H9 (cell line): ENCODE data around the gene SPTBN4. TPM values are rescaled to one million over a fixed set of nuclear protein-coding genes. Genes with fewer than 3 reads are reported as not detected.

ENCODE experiments used
- DNase-seq: peaks from one replicate; pipeline ENCODE4 v3.0.0-alpha.2; 2017
- H2AFZ ChIP-seq: one replicate; pipeline ENCODE4 v1.6.1; 2013; ENCODE audit warnings: mild to moderate bottlenecking, low read length, control low read depth, moderate library complexity
- H2AK5ac ChIP-seq: 2 replicates; pipeline ENCODE4 v1.6.1; 2013; ENCODE audit warnings: low read length, control low read depth, mixed read lengths; ENCODE audit not compliant: insufficient read length
- H2BK120ac ChIP-seq: one replicate; pipeline ENCODE4 v1.6.1; 2013; ENCODE audit warnings: low read depth, mild to moderate bottlenecking, low read length, control low read depth, inconsistent platforms; ENCODE audit not compliant: poor library complexity, severe bottlenecking
- H2BK12ac ChIP-seq: 2 replicates; pipeline ENCODE4 v1.6.1; 2013; ENCODE audit warnings: low read length, control low read depth, mixed read lengths, low read depth; ENCODE audit not compliant: insufficient read length
- H2BK15ac ChIP-seq: 2 replicates; pipeline ENCODE4 v1.6.1; 2013; ENCODE audit warnings: low read depth, low read length, control low read depth
- H2BK20ac ChIP-seq: one replicate; pipeline ENCODE4 v1.6.1; 2013; ENCODE audit warnings: low read depth, mild to moderate bottlenecking, low read length, control low read depth, inconsistent platforms; ENCODE audit not compliant: poor library complexity, severe bottlenecking
- H2BK5ac ChIP-seq: 2 replicates; pipeline ENCODE4 v1.6.1; 2013; ENCODE audit warnings: low read length, control low read depth, mixed read lengths; ENCODE audit not compliant: insufficient read length
- H3K14ac ChIP-seq: 2 replicates; pipeline ENCODE4 v1.6.1; 2013; ENCODE audit warnings: low read length, control low read depth; ENCODE audit not compliant: insufficient read depth
- H3K18ac ChIP-seq: 2 replicates; pipeline ENCODE4 v1.6.1; 2013; ENCODE audit warnings: low read depth, mild to moderate bottlenecking, mixed read lengths, low read length, control low read depth; ENCODE audit not compliant: insufficient read length
- H3K23ac ChIP-seq: 2 replicates; pipeline ENCODE4 v1.6.1; 2013; ENCODE audit warnings: low read length, control low read depth, mixed read lengths, low read depth; ENCODE audit not compliant: insufficient read length
- H3K23me2 ChIP-seq: 2 replicates; pipeline ENCODE4 v1.6.1; 2013; ENCODE audit warnings: low read depth, mild to moderate bottlenecking, mixed read lengths, low read length, control low read depth; ENCODE audit not compliant: insufficient read length, poor library complexity, severe bottlenecking
- H3K27ac ChIP-seq: 2 replicates; pipeline ENCODE4 v1.5.1; 2013; ENCODE audit warnings: low read length, control low read depth, mixed read lengths, low read depth; ENCODE audit not compliant: insufficient read length
- H3K27me3 ChIP-seq: 2 replicates; pipeline ENCODE4 v1.6.1; 2013; ENCODE audit warnings: low read length, control low read depth, inconsistent platforms; ENCODE audit not compliant: insufficient read depth
- H3K4ac ChIP-seq: 2 replicates; pipeline ENCODE4 v1.6.1; 2013; ENCODE audit warnings: low read depth, mild to moderate bottlenecking, control low read depth, inconsistent platforms, low read length, moderate library complexity
- H3K4me1 ChIP-seq: 2 replicates; pipeline ENCODE4 v1.6.1; 2013; ENCODE audit warnings: low read length, control low read depth, inconsistent platforms; ENCODE audit not compliant: insufficient read depth
- H3K4me2 ChIP-seq: 2 replicates; pipeline ENCODE4 v1.6.1; 2013; ENCODE audit warnings: low read length, control low read depth, mixed read lengths; ENCODE audit not compliant: insufficient read length, insufficient read depth
- H3K56ac ChIP-seq: 2 replicates; pipeline ENCODE4 v1.6.1; 2013; ENCODE audit warnings: low read depth, mild to moderate bottlenecking, mixed read lengths, low read length, control low read depth; ENCODE audit not compliant: insufficient read length
- H3K79me1 ChIP-seq: 2 replicates; pipeline ENCODE4 v1.6.1; 2013; ENCODE audit warnings: low read depth, mild to moderate bottlenecking, moderate library complexity, low read length, control low read depth, inconsistent platforms; ENCODE audit not compliant: insufficient read depth, poor library complexity, severe bottlenecking
- H3K79me2 ChIP-seq: 2 replicates; pipeline ENCODE4 v1.6.1; 2013; ENCODE audit warnings: low read length, control low read depth, inconsistent platforms; ENCODE audit not compliant: insufficient read depth
- H3K9ac ChIP-seq: 2 replicates; pipeline ENCODE4 v1.6.1; 2013; ENCODE audit warnings: low read length, control low read depth, mixed read lengths; ENCODE audit not compliant: insufficient read length; ENCODE audit errors: extremely low read depth
- H3K9me3 ChIP-seq: one replicate; pipeline ENCODE4 v1.6.1; 2013; ENCODE audit warnings: low read depth, low read length, inconsistent platforms; ENCODE audit not compliant: control insufficient read depth
- H3T11ph ChIP-seq: one replicate; pipeline ENCODE4 v1.6.1; 2013; ENCODE audit warnings: mild to moderate bottlenecking, low read length, control low read depth, inconsistent platforms
- H4K20me1 ChIP-seq: one replicate; pipeline ENCODE4 v1.6.1; 2013; ENCODE audit not compliant: control insufficient read depth, insufficient read length, insufficient read depth
- H4K5ac ChIP-seq: 2 replicates; pipeline ENCODE4 v1.6.1; 2013; ENCODE audit warnings: low read depth, mild to moderate bottlenecking, mixed read lengths, low read length, control low read depth; ENCODE audit not compliant: insufficient read length
- H4K8ac ChIP-seq: replicated peaks from 2 replicates; pipeline ENCODE4 v1.6.1; 2013; ENCODE audit warnings: low read length, control low read depth, mixed read lengths, low read depth; ENCODE audit not compliant: insufficient read length
- H4K91ac ChIP-seq: 2 replicates; pipeline ENCODE4 v1.6.1; 2013; ENCODE audit warnings: low read depth, mild to moderate bottlenecking, moderate library complexity, mixed read lengths, low read length, control low read depth; ENCODE audit not compliant: insufficient read length
- H3K27ac Mint-ChIP-seq, 3 experiments: 2 replicates in 2 of 3; 3 replicates in 1 of 3; pipeline ENCODE4 v1.8.0; 2020 to 2021; ENCODE audit warnings: mixed read lengths in 3 of 3, mild to moderate bottlenecking in 1 of 3, moderate library complexity in 1 of 3
- H3K27me3 Mint-ChIP-seq: 2 replicates; pipeline ENCODE4 v1.8.0; 2021; ENCODE audit warnings: low read depth, mild to moderate bottlenecking, moderate library complexity, mixed read lengths
- H3K36me3 Mint-ChIP-seq, 3 experiments: 2 replicates in 2 of 3; 3 replicates in 1 of 3; pipeline ENCODE4 v1.8.0; 2020 to 2021; ENCODE audit warnings: low read depth in 3 of 3, mixed read lengths in 3 of 3; ENCODE audit not compliant: insufficient read depth in 1 of 3
- H3K4me1 Mint-ChIP-seq, 2 experiments: 2 replicates each; pipeline ENCODE4 v1.8.0; 2020; ENCODE audit warnings: mixed read lengths in 2 of 2
- H3K4me3 Mint-ChIP-seq, 2 experiments: 2 replicates in 1 of 2; 3 replicates in 1 of 2; pipeline ENCODE4 v1.8.0; 2020 to 2021; ENCODE audit warnings: mild to moderate bottlenecking in 2 of 2, mixed read lengths in 2 of 2, moderate library complexity in 1 of 2
- H3K9me3 Mint-ChIP-seq, 2 experiments: 2 replicates in 1 of 2; 3 replicates in 1 of 2; pipeline ENCODE4 v1.8.0; 2020; ENCODE audit warnings: mild to moderate bottlenecking in 2 of 2, mixed read lengths in 2 of 2, moderate library complexity in 1 of 2
- CTCF ChIP-seq: fragments of 200-600 bp; sonication (generic); conservative IDR thresholded peaks from 3 replicates; pipeline ENCODE4 v1.8.0; 2021; ENCODE audit warnings: antibody characterized with exemption, mild to moderate bottlenecking
- WGBS: extraction: QIAGEN DNeasy Blood & Tissue Kit; methylation state at CpG from one replicate; pipeline ENCODE4 v1.1.7; 2013; ENCODE audit warnings: missing lambda C conversion rate, low lambda C conversion rate, mixed read lengths; ENCODE audit not compliant: insufficient read length; ENCODE audit errors: extremely low coverage; 5-methylcytosine and 5-hydroxymethylcytosine counted together
- total RNA-seq: library from RNA; stranded (reverse); gene quantifications from 2 replicates; pipeline ENCODE4 v1.2.1, GENCODE V29; 2021

SPTBN4 gene
- total RNA-seq, 1 experiment from 2014 or later, result 2.9 TPM

- Histone ChIP-seq H3K79me2 (no peaks in the 10 kb centered on the region), H3T11ph (no peak overlapping the region), H3K56ac (no peak overlapping the region), H2BK120ac (no peak overlapping the region), H4K20me1 (peaks cover 4% of the 10 kb centered on the region), H2AFZ (no peak overlapping the region), H4K91ac (no peak overlapping the region), H3K23ac (no peak overlapping the region), H3K4me1 (no peaks in the 10 kb centered on the region), H3K14ac (no peak overlapping the region), H2BK20ac (no peak overlapping the region), H2BK15ac (no peak overlapping the region), H3K27ac (no peak overlapping the region), H4K8ac (no peak overlapping the region), H3K4ac (no peak overlapping the region), H4K5ac (no peak overlapping the region), H3K9me3 (no peaks in the 10 kb centered on the region), H2AK5ac (no peak overlapping the region), H3K79me1 (no peaks in the 10 kb centered on the region), H3K27me3 (peaks cover 8% of the 10 kb centered on the region; the same call in 1 of the 2 replicates), H3K4me2 (peak overlapping the region; percentile 79), H2BK5ac (no peak overlapping the region), H3K18ac (peak overlapping the region; percentile 23), H3K23me2 (peaks cover 19% of the 10 kb centered on the region), H3K9ac (peak overlapping the region; percentile 50), H2BK12ac (no peak overlapping the region)
- peaks cover 15 to 28% of the 10 kb centered on the region in 2 experiments for H3K4me1 Mint-ChIP-seq
- TF ChIP-seq CTCF, result no peak
- DNase-seq, result peak; percentile 92
- WGBS, result no CpG with 5 or more reads among the region's 67 CpGs
- peaks cover 35% of the 10 kb centered on the region for H3K27me3 Mint-ChIP-seq
- no peaks in the 10 kb centered on the region; a peak in 1 of 5 replicates for H3K9me3 Mint-ChIP-seq
- peaks cover 9 to 42% (median 27%) of the 10 kb centered on the region in 3 experiments; a peak in 6 of 7 replicates for H3K36me3 Mint-ChIP-seq
- peak overlapping the region; percentile 96 to 98 (median 97); a peak in 6 of 7 replicates for H3K27ac Mint-ChIP-seq
- peak overlapping the region; percentile 89 to 96 for H3K4me3 Mint-ChIP-seq
Measured at GRCh38 chr19:40613690-40614621, 147.2 kb downstream of the SPTBN4 start.
